GM18502 (cell line): ENCODE measurements around the gene CP.

Experiments used
- ATAC-seq: cut with Tn5 transposase; IDR thresholded peaks from one replicate; pipeline ENCODE4 v1.9.1; 2021; ENCODE audit warnings: mild to moderate bottlenecking; ENCODE audit not compliant: unreplicated experiment, poor library complexity

The CP gene

GRCh38 chr3:149129326-149130205 lies 92.1 kb downstream of the CP start, which contains the start of gene HPS3:
Gene HPS3 (plus strand): TSS chr3:149129638. CDS start chr3:149129724, 86 bp downstream.
- peak; percentile 94 for ATAC-seq

DNA sequence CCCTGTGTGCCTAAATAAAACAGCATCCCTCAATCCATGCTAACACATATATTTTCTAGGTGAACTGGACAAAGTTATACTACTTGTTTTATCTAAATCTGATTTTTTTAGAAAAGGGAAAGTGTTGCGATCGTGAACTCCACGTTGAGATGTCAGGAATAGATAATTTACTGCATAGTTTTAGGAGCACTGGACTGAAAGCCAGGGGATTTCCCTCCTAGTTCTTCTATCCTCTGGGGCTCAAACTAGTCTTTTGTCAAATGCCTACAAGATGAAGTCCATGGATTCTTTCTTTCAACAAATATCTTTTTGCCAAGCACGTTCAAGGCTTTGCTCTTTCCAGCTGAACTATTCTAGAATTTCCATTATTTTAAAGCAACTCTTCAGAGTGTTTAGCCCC lies 92.8 kb downstream of the CP start:
- peak; percentile 7 for ATAC-seq

DNA sequence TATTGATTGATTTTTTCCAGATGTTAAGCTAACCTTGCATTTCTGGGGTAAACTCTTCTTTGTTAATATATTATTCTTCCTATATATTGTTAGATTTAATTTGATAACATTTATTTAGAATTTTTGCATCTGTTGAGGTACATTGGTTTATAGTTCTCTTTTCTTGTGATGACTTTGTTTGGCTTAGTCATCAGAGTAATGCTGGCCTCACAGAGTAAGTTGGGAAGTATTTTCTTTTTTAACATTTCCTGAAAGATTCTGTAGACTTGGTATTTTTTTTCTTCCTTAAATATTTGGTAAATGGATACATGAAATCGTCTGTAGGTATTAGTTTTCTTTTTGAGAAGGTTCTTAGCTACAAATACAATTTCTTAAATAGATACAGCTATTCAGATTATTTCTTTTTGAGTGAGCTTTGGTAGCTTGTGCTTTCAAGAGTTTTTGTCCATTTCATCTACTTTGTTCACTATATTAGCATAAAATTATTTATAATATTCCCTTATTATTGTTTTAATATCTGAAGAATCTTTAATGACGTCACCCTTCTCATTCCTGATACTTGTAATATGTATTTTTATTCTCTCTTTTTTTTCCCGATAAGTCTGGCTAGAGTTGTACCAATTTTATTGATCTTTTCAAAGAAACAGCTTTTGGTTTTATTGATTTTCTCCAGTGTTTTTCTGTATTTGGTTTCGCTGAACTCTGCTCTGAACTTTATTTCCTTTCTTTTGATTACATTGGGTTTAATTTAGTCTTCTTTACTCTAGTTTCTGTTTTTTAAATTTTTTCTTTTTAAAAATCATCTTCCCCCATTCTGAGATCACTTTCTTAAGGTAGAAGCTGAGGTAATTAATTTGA lies 98.7 kb downstream of the CP start:
- no peak for ATAC-seq
